DMS114 treated with DMSO at 0.1 percent for 48 hours (cell line): Measurements from ENCODE around the gene GOLGA5.
A peak's percentile ranks its signal among the peaks of the same experiment; 100 is the strongest.
"Not testable (repeated sequence)": the region's sequence is repeated elsewhere in the genome, so short reads cannot be mapped to it uniquely, and the experiment has no call there.

Experiments used
- DNase-seq: peaks from one replicate; lab custom pipeline; 2025; ENCODE audit not compliant: unreplicated experiment; lab: John Stamatoyannopoulos, UW

The GOLGA5 gene

DNA sequence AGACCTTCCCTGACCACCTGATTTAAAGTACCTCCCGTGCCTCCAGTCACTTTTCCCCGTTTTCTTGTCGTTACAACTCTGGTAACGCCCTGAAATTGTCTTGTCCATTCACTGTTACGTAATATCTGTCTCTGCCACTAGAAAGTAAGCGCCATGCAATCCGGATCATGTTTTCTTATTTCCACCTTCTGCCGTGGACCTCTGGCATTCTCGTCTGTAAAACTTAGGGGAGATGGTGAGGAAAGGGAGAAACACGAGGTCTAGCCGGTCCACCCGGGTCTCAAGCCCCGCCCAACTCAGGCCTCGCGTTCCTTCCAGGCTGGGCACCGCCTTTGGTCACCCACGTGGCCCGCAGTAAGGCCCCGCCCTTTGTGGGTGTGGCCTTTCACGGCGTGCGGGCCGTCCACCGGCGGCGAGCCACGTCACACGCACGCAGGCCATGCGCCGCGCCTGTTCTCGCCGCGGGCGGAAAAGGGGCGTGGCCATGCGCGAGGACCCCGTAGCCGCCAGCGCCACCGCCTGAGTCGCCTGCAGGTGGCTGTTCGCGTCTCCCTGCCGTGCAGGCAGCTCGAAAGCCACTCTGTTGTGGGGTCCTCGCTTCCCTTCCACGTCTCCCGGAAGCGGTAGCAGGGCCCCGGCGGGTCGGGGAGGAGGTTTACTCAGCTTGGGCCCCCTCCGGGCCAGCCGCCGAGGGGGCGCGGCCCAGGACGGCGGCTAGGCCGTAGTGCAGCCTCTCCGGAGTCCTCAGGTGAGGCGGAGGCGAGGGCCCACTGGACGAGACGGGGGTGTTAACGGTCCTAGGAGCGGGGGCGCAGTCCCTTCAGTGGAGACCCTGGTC lies at the start of gene GOLGA5:
Gene GOLGA5 (plus strand): TSS at position 597 of the 838 bp plus-strand sequence. CDS start 3,133 bp downstream, outside the sequence.
- DNase-seq = peak; percentile 95

GRCh38 chr14:92747701-92748258 lies 46.3 kb upstream of the GOLGA5 start:
- DNase-seq = peak; percentile 13

GRCh38 chr14:92748259-92749016 lies 45.7 kb upstream of the GOLGA5 start, which contains the start of gene LGMN:
Gene LGMN (minus strand): TSS chr14:92748627. CDS start chr14:92732786, 15,841 bp downstream.
- peak; percentile 95 for DNase-seq

- DNase-seq = not testable (repeated sequence)
These were observed 43.8 kb upstream of the GOLGA5 start for GRCh38 chr14:92750222-92750728.

DNA sequence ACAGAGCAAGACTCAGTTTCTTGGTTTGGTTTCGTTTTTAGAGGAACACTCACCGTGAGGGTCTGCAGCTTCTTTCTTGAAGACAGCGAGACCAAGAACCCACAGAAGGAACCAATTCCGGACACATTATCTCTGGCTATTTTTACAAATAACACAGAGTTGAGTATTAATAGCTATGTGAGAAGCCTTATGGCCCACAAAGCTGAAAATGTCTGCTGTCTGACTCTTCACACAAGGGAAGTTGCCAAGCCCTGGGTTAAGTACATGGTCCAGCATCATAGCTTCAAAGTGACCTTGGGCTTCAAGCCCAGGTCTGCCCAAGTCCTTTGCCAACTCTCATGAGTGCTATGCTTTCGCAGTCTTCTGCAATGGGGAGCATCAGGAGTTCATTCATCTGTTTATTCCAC lies 43.1 kb upstream of the GOLGA5 start:
- no peak for DNase-seq

- DNase-seq = no peak
These were observed 42.3 kb upstream of the GOLGA5 start for GRCh38 chr14:92751819-92752218.

GRCh38 chr14:92753250-92753649 lies 40.9 kb upstream of the GOLGA5 start:
- DNase-seq = no peak

- no peak for DNase-seq
These were observed 39.1 kb upstream of the GOLGA5 start for GRCh38 chr14:92754966-92755365.

DNA sequence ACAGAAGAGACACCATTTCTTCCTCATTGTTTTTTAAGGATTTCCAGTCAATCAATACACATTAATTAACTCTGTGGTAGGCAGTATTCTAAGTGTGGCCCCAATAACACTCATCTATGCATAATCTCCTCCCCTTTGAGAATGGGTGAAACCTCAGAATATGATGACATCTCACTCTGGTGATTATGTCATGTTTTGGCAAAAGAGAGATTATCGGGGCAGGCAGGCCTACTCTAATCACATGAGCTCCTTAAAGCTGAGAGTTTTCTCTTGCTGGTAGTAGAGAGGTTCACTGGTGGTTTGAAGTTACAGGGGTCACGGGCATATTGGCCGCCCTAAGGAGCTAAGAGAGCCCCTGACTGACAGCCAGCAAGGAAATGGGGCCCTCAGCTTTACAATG lies 38.6 kb upstream of the GOLGA5 start:
- no peak for DNase-seq

- DNase-seq = no peak
These were observed 37.7 kb upstream of the GOLGA5 start for GRCh38 chr14:92756446-92756845.

- no peak for DNase-seq
These were observed 34.8 kb upstream of the GOLGA5 start for GRCh38 chr14:92759300-92759678.

DNA sequence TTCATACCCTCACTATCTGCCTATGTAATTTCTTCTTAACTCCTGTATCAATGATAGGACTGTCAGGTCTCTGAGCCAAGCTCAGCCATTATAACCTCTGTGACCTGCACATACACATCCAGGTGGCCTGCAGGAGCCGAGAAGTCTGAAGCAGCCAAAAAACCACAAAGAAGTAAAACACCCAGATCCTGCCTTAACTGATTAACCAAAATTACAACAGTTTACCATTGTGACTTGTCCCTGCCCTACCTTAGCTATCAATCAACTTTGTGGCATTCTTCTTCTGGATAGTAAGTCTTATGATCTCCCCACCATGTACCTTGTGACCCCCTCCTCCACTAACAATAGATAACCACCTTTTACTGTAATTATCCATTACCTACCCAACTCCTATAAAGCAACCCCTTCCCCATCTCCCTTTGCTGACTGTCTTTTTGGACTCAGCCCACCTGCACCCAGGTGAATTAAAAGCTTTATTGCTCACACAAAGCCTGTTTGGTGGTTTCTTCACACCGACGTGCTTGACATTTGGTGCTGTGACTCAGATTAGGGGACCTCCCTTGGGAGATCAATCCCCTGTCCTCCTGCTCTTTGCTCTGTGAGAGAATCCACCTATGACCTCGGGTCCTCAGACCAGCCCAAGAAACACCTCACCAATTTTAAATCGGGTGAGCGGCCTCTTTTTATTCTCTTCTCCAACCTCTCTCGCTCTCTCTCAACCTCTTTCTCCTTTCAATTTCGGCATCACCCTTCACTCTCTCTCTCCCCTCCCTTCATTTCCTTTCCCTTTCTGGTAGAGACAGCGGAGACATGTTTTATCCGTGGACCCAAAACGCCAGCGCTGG lies 34.2 kb upstream of the GOLGA5 start:
- DNase-seq = no peak

DNA sequence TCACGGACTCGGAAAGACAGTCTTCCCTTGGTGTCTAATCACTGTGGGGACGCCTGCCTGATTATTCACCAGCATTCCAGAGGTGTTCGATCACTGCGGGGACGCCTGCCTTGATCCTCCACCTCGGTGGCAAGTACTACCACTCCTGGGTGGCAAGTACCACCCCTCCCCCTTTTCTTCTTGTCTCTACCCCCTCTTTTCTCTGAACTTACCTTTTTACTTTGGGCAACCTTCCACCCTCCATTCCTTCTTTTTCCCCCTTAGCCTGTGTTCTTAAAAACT lies 33.6 kb upstream of the GOLGA5 start:
- DNase-seq = no peak

- DNase-seq = not testable (repeated sequence)
These were observed 30.2 kb upstream of the GOLGA5 start for GRCh38 chr14:92763666-92764631.

- DNase-seq = not testable (repeated sequence)
These were observed 25.9 kb upstream of the GOLGA5 start for GRCh38 chr14:92768236-92768635.

DNA sequence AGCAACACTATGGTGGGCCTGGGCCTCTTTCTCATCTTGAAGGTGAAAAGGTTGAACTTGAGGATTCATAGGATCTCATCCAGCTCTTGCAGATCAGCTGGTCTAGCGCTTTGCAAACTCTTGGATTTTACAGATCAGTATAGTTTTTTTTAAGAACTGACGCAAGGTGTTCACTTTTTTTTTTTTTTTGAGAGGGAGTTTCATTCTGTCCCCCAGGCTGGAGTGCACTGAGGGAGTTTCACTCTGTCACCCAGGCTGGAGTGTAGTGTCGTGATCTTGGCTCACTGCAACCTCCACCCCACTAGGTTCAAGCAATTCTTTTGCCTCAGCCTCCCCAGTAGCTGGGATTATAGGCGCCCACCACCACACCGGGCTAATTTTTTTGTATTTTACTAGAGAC lies 25.3 kb upstream of the GOLGA5 start:
- no peak for DNase-seq

GRCh38 chr14:92770484-92770883 lies 23.6 kb upstream of the GOLGA5 start:
- no peak for DNase-seq

DNA sequence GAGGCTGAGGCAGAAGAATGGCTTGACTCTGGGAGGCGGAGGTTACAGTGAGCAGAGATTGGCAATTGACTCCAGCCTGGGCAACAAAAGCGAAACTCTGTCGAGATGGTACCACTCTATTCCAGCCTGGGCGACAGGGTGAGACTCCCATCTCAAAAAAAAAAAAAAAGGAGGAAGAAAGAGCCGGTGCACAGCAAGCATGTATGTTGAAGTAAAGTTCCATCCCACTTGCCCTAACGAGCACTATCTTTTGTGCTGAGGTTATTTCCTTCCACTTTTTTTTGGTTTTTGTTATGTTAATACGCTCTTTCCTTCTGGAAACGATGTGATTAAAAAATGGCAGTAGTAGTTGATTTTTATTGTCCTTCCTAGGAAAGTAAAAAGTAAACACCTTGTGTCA lies 19.5 kb upstream of the GOLGA5 start:
- no peak for DNase-seq

DNA sequence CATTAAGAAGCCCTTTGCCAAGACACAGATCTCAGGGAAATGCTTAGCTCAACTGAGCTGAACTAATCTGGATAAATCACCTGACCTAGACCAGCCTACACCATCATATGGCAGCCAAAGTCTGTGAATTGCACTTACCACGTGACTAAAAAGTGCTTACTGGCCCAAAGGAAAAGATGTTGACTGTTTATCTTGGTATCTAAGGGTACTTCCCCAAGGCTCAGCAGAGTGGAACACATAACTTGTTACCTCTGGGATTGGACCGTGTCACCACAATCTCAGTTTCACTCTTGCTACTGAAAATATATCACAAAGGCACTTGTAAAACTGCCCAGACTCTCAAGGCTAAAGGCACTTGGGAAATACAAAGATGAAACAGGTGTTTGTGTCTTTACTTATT lies 18.8 kb upstream of the GOLGA5 start:
- not testable (repeated sequence) for DNase-seq
